MM.1S (cell line): Measurements from ENCODE around the gene OR52H1.

Source experiments
- DNase-seq: peaks from one replicate; pipeline ENCODE4 v3.0.0-alpha.2; 2015
- H2AFZ ChIP-seq: fragments of 300-600 bp; sonication (generic); 2 replicates; pipeline ENCODE4 v1.6.0; 2016; ENCODE audit warnings: antibody characterized with exemption, low read length
- H3F3A ChIP-seq: fragments of 300-600 bp; sonication (generic); 2 replicates; pipeline ENCODE4 v1.6.1; 2016; ENCODE audit warnings: mild to moderate bottlenecking, antibody characterized with exemption, low read length, moderate library complexity, mixed read lengths; ENCODE audit not compliant: insufficient read depth
- H3K27ac ChIP-seq: fragments of 300-600 bp; sonication (generic); 2 replicates; pipeline ENCODE4 v1.5.1; 2016; ENCODE audit warnings: mild to moderate bottlenecking, low read length
- H3K27me3 ChIP-seq: fragments of 300-600 bp; sonication (generic); replicated peaks from 2 replicates; pipeline ENCODE4 v1.6.0; 2016; ENCODE audit warnings: low read length; ENCODE audit not compliant: insufficient read depth
- H3K36me3 ChIP-seq: fragments of 300-600 bp; sonication (generic); replicated peaks from 2 replicates; pipeline ENCODE4 v1.6.1; 2016; ENCODE audit warnings: mild to moderate bottlenecking, low read length, mixed read lengths; ENCODE audit not compliant: insufficient read depth
- H3K4me1 ChIP-seq: fragments of 300-600 bp; sonication (generic); 2 replicates; pipeline ENCODE4 v1.6.1; 2016; ENCODE audit warnings: low read length, mixed read lengths
- H3K4me2 ChIP-seq: fragments of 300-600 bp; sonication (generic); 2 replicates; pipeline ENCODE4 v1.6.0; 2016; ENCODE audit warnings: low read depth, low read length
- H3K4me3 ChIP-seq: fragments of 300-600 bp; sonication (generic); 2 replicates; pipeline ENCODE4 v1.5.1; 2016; ENCODE audit warnings: low read length, mixed read lengths
- H3K79me2 ChIP-seq: fragments of 300-600 bp; sonication (generic); 2 replicates; pipeline ENCODE4 v1.6.1; 2016; ENCODE audit warnings: mixed run types, low read length, mixed read lengths
- H3K9ac ChIP-seq: fragments of 300-600 bp; sonication (generic); 2 replicates; pipeline ENCODE4 v1.6.1; 2016; ENCODE audit warnings: low read length, mixed read lengths
- H3K9me2 ChIP-seq: fragments of 300-600 bp; sonication (generic); replicated peaks from 2 replicates; pipeline ENCODE4 v1.6.1; 2016; ENCODE audit warnings: mild to moderate bottlenecking, low read length, mixed read lengths; ENCODE audit not compliant: insufficient read depth
- H3K9me3 ChIP-seq: fragments of 300-600 bp; sonication (generic); replicated peaks from 2 replicates; pipeline ENCODE4 v1.6.1; 2016; ENCODE audit warnings: mild to moderate bottlenecking, low read length, mixed read lengths; ENCODE audit not compliant: insufficient read depth
- H4K20me1 ChIP-seq: fragments of 300-600 bp; sonication (generic); 2 replicates; pipeline ENCODE4 v1.6.1; 2016; ENCODE audit warnings: mild to moderate bottlenecking, low read length, moderate library complexity, mixed read lengths; ENCODE audit not compliant: insufficient read depth
- EZH2 ChIP-seq: fragments of 300-600 bp; sonication (generic); optimal IDR thresholded peaks from 2 replicates; pipeline ENCODE3; 2017; ENCODE audit warnings: low read depth, mild to moderate bottlenecking, antibody characterized with exemption, low read length, mixed read lengths
- EZH2phosphoT487 ChIP-seq: fragments of 300-600 bp; sonication (generic); IDR thresholded peaks from 2 replicates; pipeline ENCODE4 v1.6.1; 2018; ENCODE audit warnings: antibody characterized with exemption, low read length
- TF ChIP-seq, protein P1 (sequence below): fragments of 300-600 bp; sonication (generic); IDR thresholded peaks from 2 replicates; pipeline ENCODE4 v1.5.1; 2016; ENCODE audit warnings: antibody characterized with exemption, low read length, mixed read lengths

Gene OR52H1

DNA sequence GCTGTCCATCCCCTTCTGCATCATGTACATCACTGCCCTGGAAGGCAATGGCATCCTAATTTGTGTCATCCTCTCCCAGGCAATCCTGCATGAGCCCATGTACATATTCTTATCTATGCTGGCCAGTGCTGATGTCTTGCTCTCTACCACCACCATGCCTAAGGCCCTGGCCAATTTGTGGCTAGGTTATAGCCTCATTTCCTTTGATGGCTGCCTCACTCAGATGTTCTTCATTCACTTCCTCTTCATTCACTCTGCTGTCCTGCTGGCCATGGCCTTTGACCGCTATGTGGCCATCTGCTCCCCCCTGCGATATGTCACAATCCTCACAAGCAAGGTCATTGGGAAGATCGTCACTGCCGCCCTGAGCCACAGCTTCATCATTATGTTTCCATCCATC is 32.7 kb upstream of the OR52H1 start:
- Histone ChIP-seq H3K27me3 (no peaks in the 10 kb centered on the region), H3K9me2 (no peaks in the 10 kb centered on the region), H3K36me3 (no peaks in the 10 kb centered on the region), H3K9ac (no peak overlapping the region), H3K9me3 (no peaks in the 10 kb centered on the region), H3F3A (no peaks in the 10 kb centered on the region), H3K27ac (no peak overlapping the region), H4K20me1 (no peaks in the 10 kb centered on the region), H3K4me2 (no peak overlapping the region), H3K79me2 (no peaks in the 10 kb centered on the region), H2AFZ (no peak overlapping the region), H3K4me3 (no peak overlapping the region), H3K4me1 (no peaks in the 10 kb centered on the region)
- TF ChIP-seq EZH2 = no peak
- TF ChIP-seq, protein P1, sequence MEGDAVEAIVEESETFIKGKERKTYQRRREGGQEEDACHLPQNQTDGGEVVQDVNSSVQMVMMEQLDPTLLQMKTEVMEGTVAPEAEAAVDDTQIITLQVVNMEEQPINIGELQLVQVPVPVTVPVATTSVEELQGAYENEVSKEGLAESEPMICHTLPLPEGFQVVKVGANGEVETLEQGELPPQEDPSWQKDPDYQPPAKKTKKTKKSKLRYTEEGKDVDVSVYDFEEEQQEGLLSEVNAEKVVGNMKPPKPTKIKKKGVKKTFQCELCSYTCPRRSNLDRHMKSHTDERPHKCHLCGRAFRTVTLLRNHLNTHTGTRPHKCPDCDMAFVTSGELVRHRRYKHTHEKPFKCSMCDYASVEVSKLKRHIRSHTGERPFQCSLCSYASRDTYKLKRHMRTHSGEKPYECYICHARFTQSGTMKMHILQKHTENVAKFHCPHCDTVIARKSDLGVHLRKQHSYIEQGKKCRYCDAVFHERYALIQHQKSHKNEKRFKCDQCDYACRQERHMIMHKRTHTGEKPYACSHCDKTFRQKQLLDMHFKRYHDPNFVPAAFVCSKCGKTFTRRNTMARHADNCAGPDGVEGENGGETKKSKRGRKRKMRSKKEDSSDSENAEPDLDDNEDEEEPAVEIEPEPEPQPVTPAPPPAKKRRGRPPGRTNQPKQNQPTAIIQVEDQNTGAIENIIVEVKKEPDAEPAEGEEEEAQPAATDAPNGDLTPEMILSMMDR = no peak
- TF ChIP-seq EZH2phosphoT487 = no peak
- DNase-seq = no peak

- Histone ChIP-seq H4K20me1 (no peaks in the 10 kb centered on the region), H3K9me2 (no peaks in the 10 kb centered on the region), H3K27me3 (no peaks in the 10 kb centered on the region), H3K9ac (no peak within 1 kb of the TSS), H3K36me3 (no peaks in the 10 kb centered on the region), H3K9me3 (no peaks in the 10 kb centered on the region), H3K4me3 (no peak within 1 kb of the TSS), H3K4me1 (no peaks in the 10 kb centered on the region), H2AFZ (no peak within 1 kb of the TSS), H3K79me2 (no peaks in the 10 kb centered on the region), H3F3A (no peaks in the 10 kb centered on the region), H3K4me2 (no peak within 1 kb of the TSS), H3K27ac (no peak within 1 kb of the TSS)
- TF ChIP-seq EZH2 = no peak
- TF ChIP-seq, protein P1 = no peak
- no peak for TF ChIP-seq EZH2phosphoT487
- no peak for DNase-seq
These were observed 32.2 kb upstream of the OR52H1 start, which contains the start of gene OR52B6 for GRCh38 chr11:5580577-5580976. OR52B6 (plus strand) TSS chr11:5580877; CDS start chr11:5580877, 0 bp downstream.

GRCh38 chr11:5577101-5577500 is 28.8 kb upstream of the OR52H1 start:
- H3K27me3 ChIP-seq = no peaks in the 10 kb centered on the region
- no peaks in the 10 kb centered on the region for H3K79me2 ChIP-seq
- H3K4me1 ChIP-seq = no peaks in the 10 kb centered on the region
- H3K9me3 ChIP-seq = no peaks in the 10 kb centered on the region
- H4K20me1 ChIP-seq = no peaks in the 10 kb centered on the region
- H3K36me3 ChIP-seq = no peaks in the 10 kb centered on the region
- no peak overlapping the region for H3K4me2 ChIP-seq
- DNase-seq = no peak
- no peaks in the 10 kb centered on the region for H3K9me2 ChIP-seq
- H2AFZ ChIP-seq = no peak overlapping the region
- no peak overlapping the region for H3K9ac ChIP-seq
- H3F3A ChIP-seq = no peaks in the 10 kb centered on the region
- H3K27ac ChIP-seq = no peak overlapping the region
- TF ChIP-seq EZH2 = no peak
- TF ChIP-seq EZH2phosphoT487 = no peak
- TF ChIP-seq, protein P1 = no peak
- no peak overlapping the region for H3K4me3 ChIP-seq
